ENCODE measurements around the gene FMNL2.

- no peak for TF ChIP-seq POLR2AphosphoS5 (IDR thresholded peaks at IDR 0.05; ENCODE audit: borderline replicate concordance, low read depth, low read length)
- no peak for TF ChIP-seq EZH2 (IDR thresholded peaks at IDR 0.05)
Measured at GRCh38 chr2:152326710-152327109, 8.3 kb upstream of the FMNL2 start.
